HG03460 (cell line): ENCODE measurements around the gene PROSER1.
"Not testable (repeated sequence)": the region's sequence is repeated elsewhere in the genome, so short reads cannot be mapped to it uniquely, and the experiment has no call there.

Experiments
- ATAC-seq: cut with Tn5 transposase; IDR thresholded peaks from one replicate; pipeline ENCODE4 v1.9.1; 2021; ENCODE audit not compliant: unreplicated experiment

PROSER1 gene

DNA sequence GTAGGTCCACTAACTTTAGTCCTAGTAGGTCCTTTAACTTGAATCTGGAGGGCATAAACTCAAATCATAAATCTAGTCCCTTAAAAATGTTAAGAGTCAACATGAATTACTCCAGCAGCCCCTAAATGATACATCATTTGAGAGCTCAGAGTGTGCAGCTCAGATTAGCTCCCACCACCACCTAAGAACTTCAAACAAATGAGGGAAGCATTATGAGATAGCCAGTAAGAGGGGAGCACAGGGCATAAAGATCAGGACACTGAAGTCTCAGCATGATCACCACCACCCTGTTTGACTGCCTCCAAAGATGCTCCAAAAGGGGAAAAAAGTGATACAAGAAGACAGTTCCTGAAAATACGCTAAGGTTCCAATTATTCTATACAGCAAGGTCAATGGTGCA lies 5.7 kb downstream of the PROSER1 start:
- no peak for ATAC-seq

- no peak for ATAC-seq
These were observed 12.5 kb downstream of the PROSER1 start for GRCh38 chr13:39025433-39025839.

DNA sequence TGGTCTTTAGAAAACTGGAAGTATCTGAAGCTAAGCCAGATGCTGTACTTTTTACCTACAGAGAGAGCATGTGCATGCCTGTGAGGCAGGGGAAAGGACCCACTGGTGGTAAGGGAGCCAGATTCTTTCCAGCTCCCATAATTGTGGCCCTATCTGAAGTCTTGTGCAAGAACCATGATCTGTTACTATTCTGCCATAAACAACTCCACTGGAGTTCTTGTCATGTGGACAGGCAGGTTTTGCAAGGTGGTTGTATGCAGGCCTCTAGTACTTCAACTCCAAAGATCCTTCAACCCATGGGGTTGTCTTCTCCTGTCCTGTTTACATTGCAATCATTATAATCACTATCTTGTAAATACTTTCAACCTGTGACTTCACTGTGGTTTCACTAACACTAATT lies 14.1 kb downstream of the PROSER1 start:
- ATAC-seq = no peak

DNA sequence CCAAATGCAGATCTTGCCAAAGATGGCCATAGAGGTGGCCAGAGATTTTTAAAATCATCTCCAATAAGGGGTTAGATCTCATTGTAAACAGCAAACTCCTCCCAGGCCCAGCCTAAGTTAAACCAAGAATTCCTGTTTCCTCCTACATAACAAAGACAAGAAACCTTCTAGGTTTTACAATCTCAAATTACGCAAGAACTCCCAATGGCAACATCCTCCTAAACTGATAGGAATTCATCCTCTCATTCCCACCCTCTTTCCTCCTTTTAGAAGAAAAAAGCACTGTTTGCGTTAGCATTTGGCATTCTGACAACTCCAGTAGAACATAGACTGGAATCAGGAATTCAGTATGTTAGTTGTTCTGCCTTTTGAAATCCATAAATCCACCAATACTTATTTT lies 14.6 kb downstream of the PROSER1 start:
- no peak for ATAC-seq

DNA sequence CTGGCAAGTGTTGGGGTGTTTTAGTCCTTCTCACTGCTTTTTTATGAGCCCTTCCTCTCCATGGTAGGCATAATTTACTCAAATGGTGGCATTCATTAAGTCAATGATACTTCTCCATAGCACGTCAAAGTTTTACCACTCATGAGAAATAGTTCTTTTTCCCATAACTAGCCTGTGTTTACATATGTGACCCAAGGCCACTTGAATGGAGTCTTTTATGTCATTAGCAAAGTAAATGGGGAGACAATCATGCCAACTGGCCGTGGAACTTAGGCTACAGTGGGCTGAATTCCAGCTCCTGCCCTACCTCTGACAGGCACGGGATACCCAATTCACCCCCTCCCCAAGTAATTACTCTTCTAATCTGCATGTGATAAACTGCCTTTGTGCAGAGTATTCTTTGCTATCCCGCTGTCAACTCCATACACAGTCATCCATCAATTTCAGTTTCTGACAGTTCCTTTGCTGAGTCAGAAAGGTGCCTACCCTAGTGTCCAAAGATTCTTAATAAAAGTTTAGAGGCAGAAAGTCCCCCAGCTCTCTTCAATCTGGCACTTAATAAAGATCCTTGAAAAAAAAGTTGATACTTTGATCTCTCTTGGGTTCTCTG lies 16.9 kb downstream of the PROSER1 start:
- no peak for ATAC-seq

- peak; percentile 68 for ATAC-seq
These were observed 21.1 kb downstream of the PROSER1 start for GRCh38 chr13:39016787-39017186.

DNA sequence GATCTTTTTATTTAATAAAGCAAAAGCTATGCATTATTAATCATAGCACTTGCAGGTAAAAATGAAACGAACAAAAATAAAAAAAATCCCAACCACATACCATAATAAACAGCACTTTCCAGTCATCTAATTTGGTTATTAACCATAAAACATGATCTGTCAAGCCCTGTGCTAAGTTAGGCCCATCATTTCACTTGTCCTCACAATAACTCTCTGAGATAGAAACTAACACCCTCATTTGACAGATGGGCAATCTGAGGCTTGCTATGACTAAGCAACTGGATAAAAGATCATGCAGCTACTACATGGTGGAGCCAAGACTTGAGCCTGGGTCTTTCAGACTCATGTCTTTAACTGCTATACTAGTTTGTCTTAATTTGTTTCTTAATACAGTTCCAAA lies 21.8 kb downstream of the PROSER1 start:
- peak; percentile 73 for ATAC-seq

GRCh38 chr13:39013462-39013861 lies 24.4 kb downstream of the PROSER1 start:
- no peak for ATAC-seq

DNA sequence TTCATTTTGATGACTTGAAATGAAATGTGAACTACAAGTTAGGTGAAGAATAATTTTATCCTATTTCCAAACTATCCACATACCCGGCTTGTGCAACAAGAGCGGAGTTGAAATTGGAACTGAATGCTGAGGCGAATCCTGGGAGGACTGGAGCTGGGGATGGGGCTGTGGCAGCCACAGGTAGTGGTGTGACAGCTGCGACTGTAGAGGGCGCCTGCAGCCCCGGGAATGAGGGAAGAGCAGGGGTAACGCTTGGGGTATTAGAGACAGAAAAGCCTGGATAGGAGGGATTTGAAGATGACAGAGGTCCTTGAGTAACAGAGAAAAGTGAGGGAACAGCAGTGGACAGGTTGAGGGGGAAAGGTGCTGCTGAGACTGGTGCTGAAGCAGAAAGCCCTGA lies 25.3 kb downstream of the PROSER1 start:
- ATAC-seq = no peak

GRCh38 chr13:39006371-39007111 lies 31.3 kb downstream of the PROSER1 start:
- not testable (repeated sequence) for ATAC-seq

DNA sequence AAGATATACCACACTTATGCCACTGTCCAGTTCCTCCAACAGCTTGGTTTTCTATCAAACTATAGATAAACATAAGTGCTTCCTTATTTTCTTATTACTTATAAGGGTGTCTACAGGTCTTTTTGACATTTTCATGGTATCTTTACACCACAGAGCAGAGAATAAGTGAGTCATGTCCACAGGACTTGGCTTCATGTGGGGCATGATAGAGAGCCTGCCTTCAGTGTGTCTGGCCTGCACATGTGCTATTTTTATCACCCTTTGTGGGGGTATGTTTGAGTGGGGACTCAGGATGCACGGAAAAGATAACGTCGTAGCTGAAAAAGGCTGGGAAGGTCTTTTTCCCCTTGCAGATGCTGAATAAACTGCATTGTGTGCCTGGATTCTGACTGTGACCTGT lies 39.1 kb downstream of the PROSER1 start:
- ATAC-seq = no peak

DNA sequence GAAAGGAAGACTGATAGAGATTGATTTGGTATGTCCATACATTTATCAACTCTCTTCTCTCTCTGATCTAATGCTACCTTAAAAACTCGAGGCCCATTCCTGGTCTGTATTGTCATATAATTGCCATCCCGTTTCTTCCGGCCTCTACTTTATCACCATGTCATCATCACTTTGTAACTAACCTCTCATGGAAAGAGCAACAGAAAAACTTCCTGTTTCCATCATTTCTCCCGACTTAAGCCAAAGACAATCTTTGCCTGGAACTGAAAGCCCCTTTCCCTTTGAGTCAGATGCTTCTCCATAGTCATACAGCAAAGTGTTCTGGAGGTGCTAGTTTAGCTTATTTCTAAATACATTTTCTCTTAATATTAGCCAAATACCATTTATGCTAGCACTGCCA lies 44.5 kb downstream of the PROSER1 start:
- no peak for ATAC-seq

GRCh38 chr13:38990693-38991092 lies 47.2 kb downstream of the PROSER1 start, which contains the start of gene STOML3:
Gene STOML3, minus strand, starts transcription at chr13:38990831. Its CDS starts 110 bp downstream, at chr13:38990721.
- ATAC-seq = no peak

GRCh38 chr13:38981096-38981495 lies 56.8 kb downstream of the PROSER1 start:
- no peak for ATAC-seq

- no peak for ATAC-seq
These were observed 57.2 kb downstream of the PROSER1 start for GRCh38 chr13:38980750-38981078.

- ATAC-seq = no peak
These were observed 57.8 kb downstream of the PROSER1 start for GRCh38 chr13:38979891-38980749.

- ATAC-seq = no peak
These were observed 67.4 kb downstream of the PROSER1 start for GRCh38 chr13:38970380-38971051.

DNA sequence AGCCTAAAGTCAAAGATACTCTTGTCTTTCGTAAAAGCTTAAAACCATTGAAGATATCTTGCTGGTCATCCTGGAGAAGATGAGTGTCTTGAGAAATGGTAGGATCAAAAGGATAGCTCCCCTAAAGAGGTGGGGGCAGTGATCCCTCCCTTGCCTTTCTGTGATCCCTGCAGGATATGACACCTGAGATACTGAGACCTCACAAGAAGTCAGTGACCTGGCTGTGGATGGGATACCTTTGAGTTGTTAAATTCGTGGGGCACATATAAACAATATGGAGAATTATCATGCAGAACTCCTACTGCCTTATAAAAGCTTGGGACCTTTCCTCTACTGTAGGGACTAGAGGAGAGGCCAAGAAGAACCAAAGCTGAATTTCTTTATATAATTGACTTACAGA lies 68.7 kb downstream of the PROSER1 start:
- ATAC-seq = no peak

DNA sequence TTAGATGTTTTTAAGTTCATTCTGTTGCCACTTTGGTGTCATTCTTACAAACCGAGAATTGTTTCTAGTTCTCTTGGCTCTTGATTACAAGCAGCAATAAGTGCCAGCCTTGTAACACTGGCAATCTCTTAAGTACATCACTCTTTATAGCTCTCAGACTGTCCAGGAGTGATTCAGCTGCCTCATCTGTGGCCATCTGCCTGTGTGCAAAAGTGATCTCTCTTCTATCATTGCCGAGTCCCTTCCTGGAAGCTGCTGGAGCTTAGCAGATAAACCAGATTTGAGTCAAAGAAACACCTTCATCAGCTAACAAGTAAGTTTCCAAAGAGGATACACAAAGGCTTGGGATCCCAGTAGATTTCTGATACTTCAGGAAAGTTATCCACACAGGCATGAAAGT lies 70.4 kb downstream of the PROSER1 start:
- no peak for ATAC-seq

- no peak for ATAC-seq
These were observed 72.6 kb downstream of the PROSER1 start for GRCh38 chr13:38965281-38965680.

DNA sequence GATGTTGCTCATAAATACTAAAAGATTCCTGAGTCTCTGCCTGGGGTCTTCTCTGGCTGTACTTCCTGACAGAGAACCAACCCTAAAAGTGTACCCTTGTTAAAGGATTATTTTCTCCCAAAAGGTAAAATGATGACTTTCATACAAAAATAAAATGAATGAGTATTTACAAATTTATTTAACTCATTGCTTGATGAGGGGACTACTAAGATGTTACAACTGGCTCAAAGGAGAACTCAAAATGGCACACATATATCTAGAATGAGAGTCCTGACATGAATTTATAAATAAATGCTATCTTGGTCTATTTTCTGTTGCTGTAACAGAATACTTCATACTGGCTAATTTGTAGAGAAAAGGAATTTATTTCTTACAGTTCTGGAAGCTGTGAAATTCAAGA lies 77.7 kb downstream of the PROSER1 start:
- no peak for ATAC-seq
